B cell (primary cell): ENCODE results near the gene SLC48A1. TPM values are rescaled to one million over a fixed set of nuclear protein-coding genes. Genes with fewer than 3 reads are reported as not detected.
A peak's percentile ranks its signal among the peaks of the same experiment; 100 is the strongest.

ENCODE experiments used
- ATAC-seq: fragments of 200-7000 bp; cut with Tn5 transposase; one replicate; pipeline ENCODE4 v1.10.0; 2021; ENCODE audit warnings: low read depth, mild to moderate bottlenecking, moderate number of reproducible peaks, moderate library complexity
- CTCF ChIA-PET: fragments of 350-600 bp; sonication (Branson Sonifier 250); formaldehyde crosslinking; loops from one replicate; lab custom pipeline; 2021; ENCODE audit warnings: antibody characterized with exemption, inconsistent platforms; lab: Charles Lee
- POLR2A ChIA-PET: fragments of 350-600 bp; sonication (Branson Sonifier 250); formaldehyde crosslinking; loops from one replicate; lab custom pipeline; 2021; ENCODE audit warnings: antibody characterized with exemption; lab: Charles Lee
- DNase-seq: peaks from one replicate; pipeline ENCODE4 v3.0.0; 2013
- H2AFZ ChIP-seq: 2 replicates; pipeline ENCODE4 v1.6.1; 2012; ENCODE audit warnings: mild to moderate bottlenecking, low read depth, low read length; ENCODE audit not compliant: insufficient read depth, poor library complexity, severe bottlenecking
- H3K27ac ChIP-seq, 2 donors: 1 replicate in 1 of 2; 2 replicates in 1 of 2; pipeline ENCODE4 v1.5.1; 2012 to 2013; ENCODE audit warnings: low read length in 2 of 2, mild to moderate bottlenecking in 2 of 2, moderate library complexity in 1 of 2
- H3K27me3 ChIP-seq, 4 experiments: fragments of 200-600 bp in 1 of 4; sonication (generic) in 1 of 4; replicated peaks in 1 of 4; 1 replicate in 2 of 4; 2 replicates in 2 of 4; pipeline versions ENCODE4 v1.6.1 to v1.7.0; 2013 to 2016; ENCODE audit warnings: low read length in 3 of 4, mild to moderate bottlenecking in 2 of 4, mixed read lengths in 1 of 4, moderate library complexity in 1 of 4; ENCODE audit not compliant: insufficient read depth in 4 of 4, control insufficient read depth in 3 of 4; ENCODE audit errors: control extremely low read depth in 1 of 4
- H3K36me3 ChIP-seq, 2 experiments: replicated peaks in 1 of 2; 1 replicate in 1 of 2; 2 replicates in 1 of 2; pipeline versions ENCODE4 v1.6.1 to v1.7.1; 2013; ENCODE audit warnings: low read length in 1 of 2; ENCODE audit not compliant: insufficient read depth in 2 of 2, control insufficient read depth in 1 of 2; ENCODE audit errors: control extremely low read depth in 1 of 2, extremely low read depth in 1 of 2
- H3K4me1 ChIP-seq, 2 donors: fragments of 200-600 bp in 1 of 2; sonication (generic) in 1 of 2; 1 replicate in 1 of 2; 2 replicates in 1 of 2; pipeline versions ENCODE4 v1.5.1 to v1.6.1; 2013 to 2017; ENCODE audit warnings: low read length in 2 of 2; ENCODE audit not compliant: control insufficient read depth in 2 of 2, insufficient read depth in 2 of 2
- H3K4me2 ChIP-seq: replicated peaks from 2 replicates; pipeline ENCODE3; 2012; ENCODE audit warnings: mild to moderate bottlenecking, low read depth, low read length; ENCODE audit not compliant: poor library complexity, severe bottlenecking
- H3K4me3 ChIP-seq, 5 experiments: fragments of 200-600 bp in 1 of 5; sonication (generic) in 1 of 5; 1 replicate in 3 of 5; 2 replicates in 2 of 5; pipeline versions ENCODE4 v1.5.1 to v1.7.0; 2011 to 2016; ENCODE audit warnings: low read length in 4 of 5, mild to moderate bottlenecking in 4 of 5, low read depth in 2 of 5, control low read depth in 1 of 5, moderate library complexity in 1 of 5; ENCODE audit not compliant: insufficient read depth in 1 of 5; ENCODE audit errors: control extremely low read depth in 1 of 5, extremely low read depth in 1 of 5
- H3K79me2 ChIP-seq: fragments of 200-600 bp; sonication (generic); one replicate; pipeline ENCODE4 v1.6.0; 2016; ENCODE audit warnings: low read length; ENCODE audit not compliant: control insufficient read depth, insufficient read depth
- H3K9ac ChIP-seq: fragments of 200-600 bp; sonication (generic); 2 replicates; pipeline ENCODE4 v1.6.1; 2017; ENCODE audit warnings: mild to moderate bottlenecking, low read length, moderate library complexity
- H3K9me3 ChIP-seq, 3 donors: one replicate each; pipeline versions ENCODE4 v1.6.1 to v1.7.1; 2013; ENCODE audit warnings: low read length in 2 of 3; ENCODE audit not compliant: control insufficient read depth in 2 of 3, insufficient read depth in 1 of 3; ENCODE audit errors: control extremely low read depth in 1 of 3
- H4K20me1 ChIP-seq: 2 replicates; pipeline ENCODE4 v1.6.0; 2012; ENCODE audit warnings: mild to moderate bottlenecking, low read length; ENCODE audit not compliant: insufficient read depth, control insufficient read depth, poor library complexity, severe bottlenecking
- H3K27ac Mint-ChIP-seq: one replicate; pipeline ENCODE4 v1.8.0; 2021; ENCODE audit warnings: mixed read lengths
- H3K27me3 Mint-ChIP-seq: one replicate; pipeline ENCODE4 v1.8.0; 2021; ENCODE audit warnings: mixed read lengths
- H3K4me1 Mint-ChIP-seq: one replicate; pipeline ENCODE4 v1.8.0; 2021; ENCODE audit warnings: mixed read lengths
- H3K4me3 Mint-ChIP-seq: one replicate; pipeline ENCODE4 v1.8.0; 2021; ENCODE audit warnings: mixed read lengths
- H3K9me3 Mint-ChIP-seq: one replicate; pipeline ENCODE4 v1.8.0; 2022; ENCODE audit warnings: mixed read lengths; ENCODE audit not compliant: insufficient read depth
- EZH2 ChIP-seq: IDR thresholded peaks from 2 replicates; pipeline ENCODE4 v1.6.1; 2012; ENCODE audit warnings: borderline replicate concordance, low read depth, mild to moderate bottlenecking, moderate library complexity, low read length; ENCODE audit not compliant: insufficient read depth, poor library complexity, severe bottlenecking
- WGBS: methylation state at CpG from one replicate; pipeline ENCODE4 v1.1.5; 2013; ENCODE audit warnings: missing lambda C conversion rate; ENCODE audit not compliant: insufficient coverage; 5-methylcytosine and 5-hydroxymethylcytosine counted together
- intact Hi-C: fragments of 100-400 bp; cut with micrococcal nuclease; formaldehyde crosslinking; loops from one replicate; pipeline ENCODE4 v1.10.0; 2022
- polyA plus RNA-seq: library from polyadenylated mRNA; depleted of rRNA; stranded (reverse); fragments of >200 nt; gene quantifications from 2 replicates; pipeline ENCODE4 v1.2.3, GENCODE V29; 2012
- total RNA-seq, 2 donors: library from RNA; stranded (reverse); fragments of 120-200 nt in 1 of 2; gene quantifications; 1 replicate in 1 of 2; 2 replicates in 1 of 2; pipeline versions ENCODE4 v1.2.3 to v1.2.4, GENCODE V29; 2013 to 2022
- TF ChIP-seq, protein P1 (sequence below): fragments of 200-600 bp; IDR thresholded peaks from one replicate; pipeline ENCODE4 v1.8.0; 2022; ENCODE audit warnings: antibody characterized with exemption, mild to moderate bottlenecking

Gene SLC48A1
- total and polyA plus RNA-seq, 2 donors (not counting 1 experiment from before 2014, with no cell fraction given): 8.0 to 20.0 TPM

DNA sequence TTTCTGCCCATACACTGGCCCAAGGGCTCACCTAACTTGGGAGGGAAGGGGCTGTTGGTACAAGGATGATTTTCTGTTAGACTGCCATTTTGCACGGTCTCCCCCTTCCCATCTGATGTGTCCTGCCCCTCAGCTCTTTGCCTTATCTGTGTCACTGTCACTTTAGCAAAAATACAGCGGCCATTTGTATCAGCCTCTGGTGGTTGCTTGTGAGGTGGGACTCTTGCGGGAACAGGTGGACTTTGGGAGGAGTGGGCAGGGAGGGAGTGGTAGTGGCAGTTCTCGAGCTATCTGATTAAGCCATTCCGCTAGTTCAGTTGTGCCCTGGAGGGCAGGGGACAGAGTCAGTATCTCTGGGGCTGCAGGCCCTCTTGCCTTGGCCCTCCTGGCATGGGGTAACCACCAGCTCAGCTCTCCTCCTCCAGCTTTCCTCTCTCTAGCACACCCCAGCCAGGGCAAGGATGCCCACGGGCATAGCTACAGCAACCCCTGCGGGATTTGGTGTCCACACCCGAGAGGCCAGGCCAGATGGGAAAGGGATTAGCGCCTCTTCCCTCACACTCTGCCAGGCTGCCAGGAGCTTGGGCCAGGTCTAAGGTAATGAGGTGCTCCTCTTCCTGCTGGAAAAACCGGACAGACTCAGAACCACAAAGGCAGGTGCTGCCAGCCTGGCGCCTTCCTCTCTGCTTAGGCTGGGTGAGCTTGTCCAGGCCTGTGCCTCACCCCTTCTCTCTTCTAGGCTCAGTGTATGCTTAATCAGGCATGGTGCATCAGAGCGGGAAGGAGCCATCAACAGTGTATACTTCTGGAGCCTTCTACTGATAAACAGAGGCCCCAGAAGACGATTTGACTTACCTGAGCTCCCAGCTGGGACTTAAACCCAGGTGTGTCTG is 8.7 kb downstream of the SLC48A1 start:
- intact Hi-C loops: no loop called here

More for the DNA sequence above, 8.7 kb downstream of the SLC48A1 start:
- H2AFZ ChIP-seq: no peak overlapping the region
- ATAC-seq: no peak
- no peaks in the 10 kb centered on the region for H3K27me3 Mint-ChIP-seq
- H3K4me3 ChIP-seq: no peak overlapping the region
- H3K27me3 ChIP-seq: no peaks in the 10 kb centered on the region
- WGBS: 88% methylated on average over 9 of the region's 13 CpGs
- H4K20me1 ChIP-seq: peaks cover 28% of the 10 kb centered on the region
- ChIA-PET CTCF (interaction anchor here (0.8 to 20.0 kb wide), 14 partner anchors 9 to 130 kb away, joined by 3 to 584 read pairs (median 6); partner anchors contain the start of genes ENDOU, RPAP3 and SLC48A1), POLR2A (interaction anchor here (0.9 to 1.4 kb wide), 3 partner anchors 26 to 57 kb away, joined by 3 to 4 read pairs (median 3); no protein-coding TSS in a partner anchor)
- no peaks in the 10 kb centered on the region for H3K9me3 Mint-ChIP-seq
- H3K79me2 ChIP-seq: peaks cover 3% of the 10 kb centered on the region
- H3K36me3 ChIP-seq: peaks cover 0 to 37% of the 10 kb centered on the region in 2 experiments
- no peaks in the 10 kb centered on the region for H3K9me3 ChIP-seq
- H3K4me3 Mint-ChIP-seq: no peak overlapping the region
- TF ChIP-seq, protein P1, sequence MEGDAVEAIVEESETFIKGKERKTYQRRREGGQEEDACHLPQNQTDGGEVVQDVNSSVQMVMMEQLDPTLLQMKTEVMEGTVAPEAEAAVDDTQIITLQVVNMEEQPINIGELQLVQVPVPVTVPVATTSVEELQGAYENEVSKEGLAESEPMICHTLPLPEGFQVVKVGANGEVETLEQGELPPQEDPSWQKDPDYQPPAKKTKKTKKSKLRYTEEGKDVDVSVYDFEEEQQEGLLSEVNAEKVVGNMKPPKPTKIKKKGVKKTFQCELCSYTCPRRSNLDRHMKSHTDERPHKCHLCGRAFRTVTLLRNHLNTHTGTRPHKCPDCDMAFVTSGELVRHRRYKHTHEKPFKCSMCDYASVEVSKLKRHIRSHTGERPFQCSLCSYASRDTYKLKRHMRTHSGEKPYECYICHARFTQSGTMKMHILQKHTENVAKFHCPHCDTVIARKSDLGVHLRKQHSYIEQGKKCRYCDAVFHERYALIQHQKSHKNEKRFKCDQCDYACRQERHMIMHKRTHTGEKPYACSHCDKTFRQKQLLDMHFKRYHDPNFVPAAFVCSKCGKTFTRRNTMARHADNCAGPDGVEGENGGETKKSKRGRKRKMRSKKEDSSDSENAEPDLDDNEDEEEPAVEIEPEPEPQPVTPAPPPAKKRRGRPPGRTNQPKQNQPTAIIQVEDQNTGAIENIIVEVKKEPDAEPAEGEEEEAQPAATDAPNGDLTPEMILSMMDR: no peak
- no peak for TF ChIP-seq EZH2
- no peak overlapping the region for H3K4me2 ChIP-seq
- peaks cover 0 to 4% of the 10 kb centered on the region in 2 donors for H3K4me1 ChIP-seq
- DNase-seq: no peak
- peaks cover 14% of the 10 kb centered on the region for H3K4me1 Mint-ChIP-seq
- H3K27ac Mint-ChIP-seq: peak overlapping the region; percentile 56
- no peak overlapping the region for H3K9ac ChIP-seq
- no peak overlapping the region for H3K27ac ChIP-seq
